GM23338 (cell line): ENCODE results near the gene HSPBP1. TPM values are rescaled to one million over a fixed set of nuclear protein-coding genes. Genes with fewer than 3 reads are reported as not detected.

ENCODE experiments used
- ATAC-seq: fragments of 200-7000 bp; cut with Tn5 transposase; 3 replicates; pipeline ENCODE4 v1.9.1; 2020
- DNase-seq: peaks from one replicate; pipeline ENCODE4 v3.0.0-alpha.2; 2015; ENCODE audit warnings: low spot score
- H2AFZ ChIP-seq: fragments of 200-600 bp; sonication (generic); 2 replicates; pipeline ENCODE4 v1.8.0; 2016; ENCODE audit warnings: antibody characterized with exemption, mild to moderate bottlenecking, moderate library complexity
- H3F3A ChIP-seq: fragments of 200-600 bp; sonication (generic); replicated peaks from 2 replicates; pipeline ENCODE4 v1.8.0; 2017; ENCODE audit warnings: antibody characterized with exemption, mixed run types, low read depth
- H3K27ac ChIP-seq: fragments of 200-600 bp; sonication (generic); 2 replicates; pipeline ENCODE4 v1.6.1; 2016; ENCODE audit warnings: low read depth
- H3K27me3 ChIP-seq: fragments of 200-600 bp; sonication (generic); 2 replicates; pipeline ENCODE4 v1.8.0; 2016; ENCODE audit warnings: mild to moderate bottlenecking, mixed run types, moderate library complexity; ENCODE audit not compliant: insufficient read depth
- H3K36me3 ChIP-seq: fragments of 200-600 bp; sonication (generic); 2 replicates; pipeline ENCODE4 v1.8.0; 2016; ENCODE audit warnings: mild to moderate bottlenecking; ENCODE audit not compliant: insufficient read depth
- H3K4me1 ChIP-seq: fragments of 200-600 bp; sonication (generic); 2 replicates; pipeline ENCODE4 v1.8.0; 2016; ENCODE audit warnings: mild to moderate bottlenecking, moderate library complexity; ENCODE audit not compliant: insufficient read depth
- H3K4me2 ChIP-seq: fragments of 200-600 bp; sonication (generic); 2 replicates; pipeline ENCODE4 v1.7.1; 2017; ENCODE audit warnings: mixed run types
- H3K4me3 ChIP-seq: fragments of 200-600 bp; sonication (generic); 2 replicates; pipeline ENCODE4 v1.6.1; 2016; ENCODE audit warnings: mixed run types
- H3K79me2 ChIP-seq: fragments of 200-600 bp; sonication (generic); replicated peaks from 2 replicates; pipeline ENCODE4 v1.8.0; 2017; ENCODE audit warnings: mild to moderate bottlenecking; ENCODE audit not compliant: insufficient read depth
- H3K9me2 ChIP-seq: fragments of 200-600 bp; sonication (generic); 2 replicates; pipeline ENCODE4 v1.8.0; 2017; ENCODE audit not compliant: insufficient read depth
- H4K20me1 ChIP-seq: fragments of 200-600 bp; sonication (generic); replicated peaks from 2 replicates; pipeline ENCODE4 v1.8.0; 2017; ENCODE audit warnings: mild to moderate bottlenecking; ENCODE audit not compliant: insufficient read depth
- H3K27ac Mint-ChIP-seq: 2 replicates; pipeline ENCODE4 v1.8.0; 2020; ENCODE audit warnings: inconsistent platforms, mild to moderate bottlenecking, moderate library complexity, mixed read lengths
- H3K27me3 Mint-ChIP-seq: 3 replicates; pipeline ENCODE4 v1.8.0; 2022; ENCODE audit warnings: low read depth, mild to moderate bottlenecking, moderate library complexity, mixed read lengths, inconsistent platforms; ENCODE audit not compliant: insufficient read depth, poor library complexity
- H3K36me3 Mint-ChIP-seq: 3 replicates; pipeline ENCODE4 v1.8.0; 2021; ENCODE audit warnings: low read depth, mild to moderate bottlenecking, inconsistent platforms, moderate library complexity, mixed read lengths
- H3K4me1 Mint-ChIP-seq: 3 replicates; pipeline ENCODE4 v1.8.0; 2020; ENCODE audit warnings: mild to moderate bottlenecking, inconsistent platforms, mixed read lengths
- H3K4me3 Mint-ChIP-seq: 3 replicates; pipeline ENCODE4 v1.8.0; 2021; ENCODE audit warnings: moderate library complexity, mild to moderate bottlenecking, inconsistent platforms, mixed read lengths
- H3K9me3 Mint-ChIP-seq: 3 replicates; pipeline ENCODE4 v1.8.0; 2020; ENCODE audit warnings: moderate library complexity, mild to moderate bottlenecking, inconsistent platforms, mixed read lengths
- CREB1 ChIP-seq: fragments of 250-450 bp; sonication (Bioruptor Pico); IDR thresholded peaks from 2 replicates; pipeline ENCODE4 v1.5.0; 2020; ENCODE audit warnings: low read depth, mild to moderate bottlenecking, moderate library complexity
- EZH2 ChIP-seq: fragments of 200-600 bp; sonication (generic); IDR thresholded peaks from one replicate; pipeline ENCODE4 v1.8.0; 2017; ENCODE audit warnings: antibody characterized with exemption, mild to moderate bottlenecking, low read depth; ENCODE audit not compliant: unreplicated experiment
- NANOG ChIP-seq: IDR thresholded peaks from 2 replicates; pipeline ENCODE4 v1.6.1; 2016; ENCODE audit warnings: antibody characterized with exemption, borderline replicate concordance
- STAT1 ChIP-seq: IDR thresholded peaks from one replicate; pipeline ENCODE4 v1.6.1; 2016; ENCODE audit warnings: antibody characterized with exemption; ENCODE audit not compliant: unreplicated experiment
- polyA plus RNA-seq: library from polyadenylated mRNA; unstranded; fragments of >200 nt; fragmentation: Nextera tagmentation; extraction: Ambion mirVana; gene quantifications from 2 replicates; pipeline ENCODE4 v1.2.1, GENCODE V29; 2016
- total RNA-seq: library from RNA; depleted of rRNA; stranded (reverse); fragments of >200 nt; shearing (Covaris generic); gene quantifications from 2 replicates; pipeline ENCODE4 v1.2.3, GENCODE V29; 2014
- TF ChIP-seq, protein P1 (sequence below): IDR thresholded peaks from 2 replicates; pipeline ENCODE4 v1.6.1; 2016; ENCODE audit warnings: antibody characterized with exemption
- TF ChIP-seq, protein P2 (sequence below): IDR thresholded peaks from one replicate; pipeline ENCODE4 v1.6.1; 2018; ENCODE audit warnings: antibody characterized with exemption; ENCODE audit not compliant: unreplicated experiment
- TF ChIP-seq, protein P3 (sequence below): fragments of 250-450 bp; sonication (Bioruptor Pico); IDR thresholded peaks from 2 replicates; pipeline ENCODE4 v1.5.0; 2020; ENCODE audit warnings: mild to moderate bottlenecking, moderate library complexity

Gene HSPBP1
- total and polyA plus RNA-seq, 2 experiments from 2014 or later: 83.6 to 91.1 TPM

DNA sequence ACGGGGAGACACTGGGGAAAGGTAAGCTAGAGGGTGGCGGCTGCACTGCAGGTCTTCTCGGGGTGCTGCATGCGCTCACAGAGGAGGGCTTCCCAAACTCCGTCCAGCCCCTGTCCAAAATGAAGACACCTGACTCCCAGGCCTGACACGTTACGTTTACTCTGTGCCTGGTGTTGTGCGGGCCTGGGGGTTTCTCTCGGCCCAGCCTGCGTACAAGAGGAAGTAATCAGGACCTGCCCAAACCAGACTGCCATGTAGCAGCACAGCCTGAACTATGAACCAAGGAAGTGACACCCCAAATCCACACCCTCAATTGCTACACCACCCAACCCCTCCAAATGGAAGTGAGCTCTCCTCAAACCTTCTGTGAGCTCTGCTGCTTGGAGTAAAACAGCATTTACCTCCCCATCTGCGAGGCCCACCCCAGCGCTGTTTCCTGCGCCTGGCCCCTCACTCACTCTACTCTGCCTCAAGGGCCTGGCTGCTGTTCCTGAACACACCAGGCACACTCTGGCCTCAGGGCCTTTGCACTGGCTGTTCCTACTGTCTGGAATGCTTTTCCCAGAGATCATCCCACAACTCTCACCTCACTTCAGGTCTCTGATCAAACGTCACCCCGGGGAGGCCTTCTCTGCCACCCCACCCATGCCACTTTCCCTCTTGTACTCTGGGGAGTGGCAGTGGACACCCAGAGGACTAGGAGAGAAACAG is 3.0 kb downstream of the HSPBP1 start:
- H3K27me3 Mint-ChIP-seq: peaks cover 22% of the 10 kb centered on the region
- Histone ChIP-seq H3K79me2 (peaks cover 11% of the 10 kb centered on the region; the same call in 1 of the 2 replicates), H3K4me2 (no peak overlapping the region), H2AFZ (no peak overlapping the region), H3K27me3 (no peaks in the 10 kb centered on the region), H3K4me1 (peaks cover 14% of the 10 kb centered on the region), H4K20me1 (peaks cover 8% of the 10 kb centered on the region), H3F3A (peaks cover 23% of the 10 kb centered on the region), H3K36me3 (no peaks in the 10 kb centered on the region; the same call in 1 of the 2 replicates), H3K27ac (no peak overlapping the region), H3K4me3 (no peak overlapping the region), H3K9me2 (no peaks in the 10 kb centered on the region)
- ATAC-seq: no peak
- H3K9me3 Mint-ChIP-seq: no peaks in the 10 kb centered on the region
- no peak overlapping the region for H3K27ac Mint-ChIP-seq
- peaks cover 13% of the 10 kb centered on the region; the same call in 2 of the 3 replicates for H3K36me3 Mint-ChIP-seq
- DNase-seq: no peak
- H3K4me1 Mint-ChIP-seq: peaks cover 14% of the 10 kb centered on the region
- H3K4me3 Mint-ChIP-seq: no peak overlapping the region; the same call in 2 of the 3 replicates
- TF ChIP-seq STAT1 (no peak), CREB1 (CRISPR knock-in tag) (no peak)
- TF ChIP-seq, protein P1, sequence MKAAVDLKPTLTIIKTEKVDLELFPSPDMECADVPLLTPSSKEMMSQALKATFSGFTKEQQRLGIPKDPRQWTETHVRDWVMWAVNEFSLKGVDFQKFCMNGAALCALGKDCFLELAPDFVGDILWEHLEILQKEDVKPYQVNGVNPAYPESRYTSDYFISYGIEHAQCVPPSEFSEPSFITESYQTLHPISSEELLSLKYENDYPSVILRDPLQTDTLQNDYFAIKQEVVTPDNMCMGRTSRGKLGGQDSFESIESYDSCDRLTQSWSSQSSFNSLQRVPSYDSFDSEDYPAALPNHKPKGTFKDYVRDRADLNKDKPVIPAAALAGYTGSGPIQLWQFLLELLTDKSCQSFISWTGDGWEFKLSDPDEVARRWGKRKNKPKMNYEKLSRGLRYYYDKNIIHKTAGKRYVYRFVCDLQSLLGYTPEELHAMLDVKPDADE: no peak

DNA sequence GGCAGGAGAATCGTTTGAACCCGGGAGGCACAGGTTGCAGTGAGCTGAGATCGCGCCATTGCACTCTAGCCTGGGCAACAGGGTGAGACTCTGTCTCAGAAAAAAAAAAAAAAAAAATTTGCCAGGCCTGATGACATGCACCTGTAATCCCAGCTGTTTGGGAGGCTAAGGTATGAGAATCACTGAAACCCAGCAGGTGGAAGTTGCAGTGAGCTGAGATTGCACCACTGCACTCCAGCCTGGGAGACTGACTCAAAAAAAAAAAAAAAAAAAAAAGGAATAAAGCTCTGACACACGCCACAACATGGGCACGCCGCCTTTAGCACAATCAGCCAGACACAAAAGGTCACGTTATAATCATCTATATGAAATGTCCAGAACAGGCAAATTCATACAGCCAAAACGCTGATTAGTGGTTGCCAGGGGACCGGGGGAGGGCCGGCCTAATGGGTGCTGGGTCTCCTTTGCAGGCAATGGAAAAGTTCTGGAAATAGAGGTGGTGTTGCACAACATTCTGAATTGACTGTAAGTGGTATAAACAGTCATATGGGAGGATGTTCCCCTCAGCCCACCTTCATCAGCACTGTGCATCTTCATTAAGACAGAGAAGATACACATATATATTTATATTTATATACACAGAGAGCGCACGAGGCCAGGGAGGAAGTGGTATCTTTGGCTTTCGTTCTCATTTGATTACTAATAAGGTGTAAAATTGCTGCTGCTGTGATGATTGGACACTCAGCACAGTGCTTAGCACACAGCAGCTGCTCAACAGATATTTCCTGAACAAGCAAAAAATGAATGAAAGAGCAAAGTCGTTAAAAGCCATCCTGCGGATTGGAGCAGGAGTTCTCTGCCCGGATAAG is 3.8 kb downstream of the HSPBP1 start:
- ATAC-seq (no peak), DNase-seq (no peak)
- no peak overlapping the region for H3K4me2 ChIP-seq
- no peak overlapping the region for H3K27ac ChIP-seq
- H3K36me3 ChIP-seq: no peaks in the 10 kb centered on the region; the same call in 1 of the 2 replicates
- H2AFZ ChIP-seq: no peak overlapping the region
- Mint-ChIP-seq H3K27ac (no peak overlapping the region), H3K27me3 (peaks cover 18% of the 10 kb centered on the region), H3K4me1 (peaks cover 10% of the 10 kb centered on the region; the same call in 2 of the 3 replicates), H3K4me3 (no peak overlapping the region; the same call in 2 of the 3 replicates), H3K36me3 (peaks cover 13% of the 10 kb centered on the region; the same call in 2 of the 3 replicates), H3K9me3 (no peaks in the 10 kb centered on the region)
- H3F3A ChIP-seq: peaks cover 22% of the 10 kb centered on the region
- peaks cover 12% of the 10 kb centered on the region for H3K4me1 ChIP-seq
- peaks cover 11% of the 10 kb centered on the region; the same call in 1 of the 2 replicates for H3K79me2 ChIP-seq
- H4K20me1 ChIP-seq: peaks cover 8% of the 10 kb centered on the region
- no peak overlapping the region for H3K4me3 ChIP-seq
- no peaks in the 10 kb centered on the region for H3K27me3 ChIP-seq
- no peaks in the 10 kb centered on the region for H3K9me2 ChIP-seq
- TF ChIP-seq STAT1 (no peak), CREB1 (CRISPR knock-in tag) (no peak), NANOG (no peak), EZH2 (no peak)
- TF ChIP-seq, protein P2, sequence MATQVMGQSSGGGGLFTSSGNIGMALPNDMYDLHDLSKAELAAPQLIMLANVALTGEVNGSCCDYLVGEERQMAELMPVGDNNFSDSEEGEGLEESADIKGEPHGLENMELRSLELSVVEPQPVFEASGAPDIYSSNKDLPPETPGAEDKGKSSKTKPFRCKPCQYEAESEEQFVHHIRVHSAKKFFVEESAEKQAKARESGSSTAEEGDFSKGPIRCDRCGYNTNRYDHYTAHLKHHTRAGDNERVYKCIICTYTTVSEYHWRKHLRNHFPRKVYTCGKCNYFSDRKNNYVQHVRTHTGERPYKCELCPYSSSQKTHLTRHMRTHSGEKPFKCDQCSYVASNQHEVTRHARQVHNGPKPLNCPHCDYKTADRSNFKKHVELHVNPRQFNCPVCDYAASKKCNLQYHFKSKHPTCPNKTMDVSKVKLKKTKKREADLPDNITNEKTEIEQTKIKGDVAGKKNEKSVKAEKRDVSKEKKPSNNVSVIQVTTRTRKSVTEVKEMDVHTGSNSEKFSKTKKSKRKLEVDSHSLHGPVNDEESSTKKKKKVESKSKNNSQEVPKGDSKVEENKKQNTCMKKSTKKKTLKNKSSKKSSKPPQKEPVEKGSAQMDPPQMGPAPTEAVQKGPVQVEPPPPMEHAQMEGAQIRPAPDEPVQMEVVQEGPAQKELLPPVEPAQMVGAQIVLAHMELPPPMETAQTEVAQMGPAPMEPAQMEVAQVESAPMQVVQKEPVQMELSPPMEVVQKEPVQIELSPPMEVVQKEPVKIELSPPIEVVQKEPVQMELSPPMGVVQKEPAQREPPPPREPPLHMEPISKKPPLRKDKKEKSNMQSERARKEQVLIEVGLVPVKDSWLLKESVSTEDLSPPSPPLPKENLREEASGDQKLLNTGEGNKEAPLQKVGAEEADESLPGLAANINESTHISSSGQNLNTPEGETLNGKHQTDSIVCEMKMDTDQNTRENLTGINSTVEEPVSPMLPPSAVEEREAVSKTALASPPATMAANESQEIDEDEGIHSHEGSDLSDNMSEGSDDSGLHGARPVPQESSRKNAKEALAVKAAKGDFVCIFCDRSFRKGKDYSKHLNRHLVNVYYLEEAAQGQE: no peak
- TF ChIP-seq, protein P3, sequence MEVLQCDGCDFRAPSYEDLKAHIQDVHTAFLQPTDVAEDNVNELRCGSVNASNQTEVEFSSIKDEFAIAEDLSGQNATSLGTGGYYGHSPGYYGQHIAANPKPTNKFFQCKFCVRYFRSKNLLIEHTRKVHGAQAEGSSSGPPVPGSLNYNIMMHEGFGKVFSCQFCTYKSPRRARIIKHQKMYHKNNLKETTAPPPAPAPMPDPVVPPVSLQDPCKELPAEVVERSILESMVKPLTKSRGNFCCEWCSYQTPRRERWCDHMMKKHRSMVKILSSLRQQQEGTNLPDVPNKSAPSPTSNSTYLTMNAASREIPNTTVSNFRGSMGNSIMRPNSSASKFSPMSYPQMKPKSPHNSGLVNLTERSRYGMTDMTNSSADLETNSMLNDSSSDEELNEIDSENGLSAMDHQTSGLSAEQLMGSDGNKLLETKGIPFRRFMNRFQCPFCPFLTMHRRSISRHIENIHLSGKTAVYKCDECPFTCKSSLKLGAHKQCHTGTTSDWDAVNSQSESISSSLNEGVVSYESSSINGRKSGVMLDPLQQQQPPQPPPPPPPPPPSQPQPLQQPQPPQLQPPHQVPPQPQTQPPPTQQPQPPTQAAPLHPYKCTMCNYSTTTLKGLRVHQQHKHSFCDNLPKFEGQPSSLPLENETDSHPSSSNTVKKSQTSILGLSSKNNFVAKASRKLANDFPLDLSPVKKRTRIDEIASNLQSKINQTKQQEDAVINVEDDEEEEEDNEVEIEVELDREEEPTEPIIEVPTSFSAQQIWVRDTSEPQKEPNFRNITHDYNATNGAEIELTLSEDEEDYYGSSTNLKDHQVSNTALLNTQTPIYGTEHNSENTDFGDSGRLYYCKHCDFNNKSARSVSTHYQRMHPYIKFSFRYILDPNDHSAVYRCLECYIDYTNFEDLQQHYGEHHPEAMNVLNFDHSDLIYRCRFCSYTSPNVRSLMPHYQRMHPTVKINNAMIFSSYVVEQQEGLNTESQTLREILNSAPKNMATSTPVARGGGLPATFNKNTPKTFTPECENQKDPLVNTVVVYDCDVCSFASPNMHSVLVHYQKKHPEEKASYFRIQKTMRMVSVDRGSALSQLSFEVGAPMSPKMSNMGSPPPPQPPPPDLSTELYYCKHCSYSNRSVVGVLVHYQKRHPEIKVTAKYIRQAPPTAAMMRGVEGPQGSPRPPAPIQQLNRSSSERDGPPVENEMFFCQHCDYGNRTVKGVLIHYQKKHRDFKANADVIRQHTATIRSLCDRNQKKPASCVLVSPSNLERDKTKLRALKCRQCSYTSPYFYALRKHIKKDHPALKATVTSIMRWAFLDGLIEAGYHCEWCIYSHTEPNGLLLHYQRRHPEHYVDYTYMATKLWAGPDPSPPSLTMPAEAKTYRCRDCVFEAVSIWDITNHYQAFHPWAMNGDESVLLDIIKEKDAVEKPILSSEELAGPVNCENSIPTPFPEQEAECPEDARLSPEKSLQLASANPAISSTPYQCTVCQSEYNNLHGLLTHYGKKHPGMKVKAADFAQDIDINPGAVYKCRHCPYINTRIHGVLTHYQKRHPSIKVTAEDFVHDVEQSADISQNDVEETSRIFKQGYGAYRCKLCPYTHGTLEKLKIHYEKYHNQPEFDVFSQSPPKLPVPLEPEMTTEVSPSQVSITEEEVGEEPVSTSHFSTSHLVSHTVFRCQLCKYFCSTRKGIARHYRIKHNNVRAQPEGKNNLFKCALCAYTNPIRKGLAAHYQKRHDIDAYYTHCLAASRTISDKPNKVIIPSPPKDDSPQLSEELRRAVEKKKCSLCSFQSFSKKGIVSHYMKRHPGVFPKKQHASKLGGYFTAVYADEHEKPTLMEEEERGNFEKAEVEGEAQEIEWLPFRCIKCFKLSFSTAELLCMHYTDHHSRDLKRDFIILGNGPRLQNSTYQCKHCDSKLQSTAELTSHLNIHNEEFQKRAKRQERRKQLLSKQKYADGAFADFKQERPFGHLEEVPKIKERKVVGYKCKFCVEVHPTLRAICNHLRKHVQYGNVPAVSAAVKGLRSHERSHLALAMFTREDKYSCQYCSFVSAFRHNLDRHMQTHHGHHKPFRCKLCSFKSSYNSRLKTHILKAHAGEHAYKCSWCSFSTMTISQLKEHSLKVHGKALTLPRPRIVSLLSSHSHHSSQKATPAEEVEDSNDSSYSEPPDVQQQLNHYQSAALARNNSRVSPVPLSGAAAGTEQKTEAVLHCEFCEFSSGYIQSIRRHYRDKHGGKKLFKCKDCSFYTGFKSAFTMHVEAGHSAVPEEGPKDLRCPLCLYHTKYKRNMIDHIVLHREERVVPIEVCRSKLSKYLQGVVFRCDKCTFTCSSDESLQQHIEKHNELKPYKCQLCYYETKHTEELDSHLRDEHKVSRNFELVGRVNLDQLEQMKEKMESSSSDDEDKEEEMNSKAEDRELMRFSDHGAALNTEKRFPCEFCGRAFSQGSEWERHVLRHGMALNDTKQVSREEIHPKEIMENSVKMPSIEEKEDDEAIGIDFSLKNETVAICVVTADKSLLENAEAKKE: no peak
